HK-2 (cell line): ENCODE results near the gene MAST1.
A peak's percentile ranks its signal among the peaks of the same experiment; 100 is the strongest.
"Not testable (repeated sequence)": the region's sequence is repeated elsewhere in the genome, so short reads cannot be mapped to it uniquely, and the experiment has no call there.

Experiments used
- DNase-seq: peaks from one replicate; pipeline ENCODE4 v3.0.0-alpha.2; 2018; ENCODE audit not compliant: unreplicated experiment

The MAST1 gene

DNA sequence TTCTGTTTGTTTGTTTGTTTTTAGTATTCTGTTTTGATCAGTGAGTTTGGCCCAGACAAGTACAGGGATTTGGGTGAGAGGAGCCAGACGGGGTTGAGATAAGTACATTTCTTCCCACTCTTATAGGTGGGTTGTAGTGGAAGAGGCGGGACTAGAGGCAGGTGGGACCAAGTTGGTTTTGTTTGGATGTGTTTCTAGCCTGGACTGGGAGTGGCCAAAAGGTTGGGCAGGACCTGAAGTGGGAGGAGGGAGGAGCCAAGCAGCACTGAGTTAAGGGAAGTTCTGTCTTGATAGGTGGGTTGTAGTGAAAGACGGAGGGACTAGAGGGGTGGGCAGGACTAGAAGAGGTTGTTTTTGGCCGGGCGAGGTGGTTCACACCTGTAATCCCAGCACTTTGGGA lies 33.9 kb downstream of the MAST1 start:
- DNase-seq: no peak

- no peak for DNase-seq
These were observed 34.9 kb downstream of the MAST1 start for GRCh38 chr19:12872941-12873890.

DNA sequence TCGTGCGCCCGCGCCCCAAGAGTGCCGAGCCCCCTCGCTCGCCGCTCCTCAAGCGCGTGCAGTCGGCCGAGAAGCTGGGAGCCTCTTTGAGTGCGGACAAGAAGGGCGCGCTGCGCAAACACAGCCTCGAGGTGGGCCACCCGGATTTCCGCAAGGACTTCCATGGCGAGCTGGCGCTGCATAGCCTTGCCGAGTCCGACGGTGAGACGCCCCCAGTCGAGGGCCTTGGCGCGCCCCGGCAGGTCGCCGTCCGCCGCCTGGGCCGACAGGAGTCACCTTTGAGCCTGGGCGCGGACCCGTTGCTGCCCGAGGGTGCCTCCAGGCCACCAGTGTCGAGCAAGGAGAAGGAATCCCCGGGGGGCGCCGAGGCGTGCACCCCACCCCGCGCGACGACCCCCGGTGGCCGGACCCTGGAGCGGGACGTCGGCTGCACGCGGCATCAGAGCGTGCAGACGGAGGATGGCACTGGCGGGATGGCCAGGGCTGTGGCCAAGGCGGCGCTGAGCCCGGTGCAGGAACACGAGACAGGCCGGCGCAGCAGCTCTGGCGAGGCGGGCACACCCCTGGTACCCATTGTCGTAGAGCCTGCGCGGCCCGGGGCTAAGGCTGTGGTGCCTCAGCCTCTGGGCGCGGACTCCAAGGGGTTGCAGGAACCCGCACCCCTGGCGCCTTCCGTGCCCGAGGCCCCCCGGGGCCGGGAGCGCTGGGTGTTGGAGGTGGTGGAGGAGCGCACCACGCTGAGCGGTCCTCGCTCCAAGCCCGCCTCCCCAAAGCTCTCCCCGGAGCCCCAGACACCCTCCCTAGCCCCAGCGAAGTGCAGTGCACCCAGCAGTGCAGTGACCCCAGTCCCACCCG lies 35.8 kb downstream of the MAST1 start:
- DNase-seq: no peak

DNA sequence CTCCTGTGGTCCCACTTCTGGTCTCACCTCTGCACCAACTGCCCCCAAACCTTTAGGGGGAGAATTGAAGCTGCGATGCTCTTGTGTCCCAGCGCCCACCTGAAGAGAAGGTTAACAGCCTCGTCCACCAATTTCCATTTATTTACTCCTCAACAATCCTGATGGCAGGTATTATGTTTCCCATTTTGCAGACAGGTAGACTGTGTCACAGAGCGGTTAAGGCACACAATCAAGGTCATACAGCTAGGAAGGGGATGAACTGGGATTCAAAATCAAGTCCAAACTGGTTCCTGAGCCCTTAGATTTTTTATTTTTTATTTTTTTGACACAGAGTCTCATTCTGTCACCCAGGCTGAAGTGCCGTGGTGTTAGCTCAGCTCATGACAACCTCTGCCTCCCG lies 36.8 kb downstream of the MAST1 start:
- DNase-seq: no peak

DNA sequence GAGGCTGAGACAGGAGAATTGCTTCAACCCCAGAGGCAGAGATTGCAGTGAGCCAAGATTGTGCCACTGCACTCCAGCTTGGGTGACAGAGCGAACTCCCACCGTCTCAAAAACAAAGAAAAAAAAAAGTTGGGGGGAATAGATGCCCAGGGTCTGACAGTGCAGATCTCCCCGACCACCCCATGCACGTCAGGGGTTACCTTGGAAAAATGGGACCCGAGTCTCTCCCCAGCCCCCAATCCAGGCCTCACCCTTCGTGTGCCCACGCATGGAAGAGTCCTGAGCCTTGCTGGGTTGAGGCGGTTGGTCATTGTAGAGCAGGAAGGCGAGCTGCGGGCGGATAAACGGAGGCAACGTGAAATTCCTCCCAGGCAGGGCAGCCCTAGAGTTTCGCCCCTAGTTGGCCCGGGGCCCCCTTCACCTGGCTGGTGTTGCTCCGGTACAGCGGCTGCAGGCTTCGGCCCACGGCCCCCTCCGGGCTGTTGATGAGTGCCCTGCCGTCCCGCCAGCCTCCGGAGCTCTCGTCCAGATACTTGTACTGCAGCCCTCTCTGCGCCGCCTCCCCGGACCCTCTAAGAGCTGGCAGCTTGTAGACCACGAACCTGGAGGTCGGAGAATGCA lies 42.3 kb downstream of the MAST1 start:
- DNase-seq: peak; percentile 41

- peak; percentile 92 for DNase-seq
These were observed 43.0 kb downstream of the MAST1 start, which contains the start of gene DNASE2 for GRCh38 chr19:12881172-12881808. TSS of gene DNASE2 (minus strand) at chr19:12881449. CDS start at chr19:12881375, 74 bp downstream.

DNA sequence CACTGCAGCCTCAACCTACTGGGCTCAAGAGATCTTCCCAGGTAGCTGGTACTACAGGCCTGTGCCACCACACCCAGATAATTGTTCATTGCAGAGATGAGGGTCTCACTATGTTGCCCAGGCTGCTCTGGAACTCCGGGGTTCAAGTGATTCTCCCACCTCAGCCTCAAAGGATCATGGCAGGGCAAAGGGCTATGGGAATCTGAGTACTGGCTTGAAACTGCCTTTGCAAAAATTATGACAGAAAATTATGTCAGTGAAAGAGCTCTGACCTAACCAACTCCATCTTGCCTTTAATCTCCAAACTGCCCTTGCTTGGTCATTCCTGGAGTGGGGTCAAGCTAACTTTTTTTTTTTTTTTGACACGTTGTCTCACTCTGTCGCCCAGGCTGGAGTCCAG lies 44.3 kb downstream of the MAST1 start:
- DNase-seq: no peak

DNA sequence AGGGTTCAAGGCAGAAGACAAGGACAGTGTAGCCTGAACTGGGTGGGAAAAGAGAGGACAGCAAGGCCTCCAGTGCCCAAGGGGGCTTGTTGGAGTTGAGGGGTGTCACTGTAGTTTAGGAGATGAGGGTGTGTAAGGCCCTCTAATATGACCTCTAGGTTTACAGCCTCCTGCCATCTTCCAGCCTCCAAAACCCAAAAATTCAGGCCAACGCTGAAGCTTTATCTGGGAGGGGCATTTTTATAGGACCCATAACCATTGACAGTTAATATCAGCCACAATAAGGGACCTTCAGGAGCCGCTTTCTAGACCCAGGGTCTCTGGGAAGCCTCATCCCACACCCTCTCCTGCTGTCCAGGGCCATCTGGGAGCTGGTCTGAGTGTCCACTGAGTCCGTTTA lies 45.9 kb downstream of the MAST1 start:
- DNase-seq: no peak

DNA sequence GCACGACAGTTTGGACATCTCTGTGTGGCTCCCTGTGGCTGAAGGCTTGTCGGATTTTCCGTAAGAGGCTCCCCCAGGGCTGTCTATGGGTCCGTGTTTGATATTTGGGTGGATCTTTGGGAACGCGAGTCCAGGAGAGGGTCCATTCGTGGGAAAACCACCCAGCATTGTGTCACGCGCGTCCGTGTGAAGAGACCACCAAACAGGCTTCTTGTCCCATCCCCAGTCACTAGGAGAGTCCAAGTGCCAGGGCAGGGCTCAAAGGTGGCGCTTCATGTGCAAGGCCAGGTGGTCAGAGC lies 46.3 kb downstream of the MAST1 start:
- DNase-seq: no peak

- no peak for DNase-seq
These were observed 46.8 kb downstream of the MAST1 start for GRCh38 chr19:12884926-12885748.

- DNase-seq: no peak
These were observed 47.7 kb downstream of the MAST1 start for GRCh38 chr19:12885749-12886650.

GRCh38 chr19:12886651-12886968 lies 48.3 kb downstream of the MAST1 start:
- no peak for DNase-seq

GRCh38 chr19:12886969-12887747 lies 48.8 kb downstream of the MAST1 start, which contains the start of gene KLF1:
TSS of gene KLF1 (minus strand) at chr19:12887201. CDS start at chr19:12887140, 61 bp downstream.
- no peak for DNase-seq

GRCh38 chr19:12888006-12888603 lies 49.8 kb downstream of the MAST1 start:
- DNase-seq: no peak

- DNase-seq: not testable (repeated sequence)
These were observed 52.0 kb downstream of the MAST1 start for GRCh38 chr19:12890299-12890786.

DNA sequence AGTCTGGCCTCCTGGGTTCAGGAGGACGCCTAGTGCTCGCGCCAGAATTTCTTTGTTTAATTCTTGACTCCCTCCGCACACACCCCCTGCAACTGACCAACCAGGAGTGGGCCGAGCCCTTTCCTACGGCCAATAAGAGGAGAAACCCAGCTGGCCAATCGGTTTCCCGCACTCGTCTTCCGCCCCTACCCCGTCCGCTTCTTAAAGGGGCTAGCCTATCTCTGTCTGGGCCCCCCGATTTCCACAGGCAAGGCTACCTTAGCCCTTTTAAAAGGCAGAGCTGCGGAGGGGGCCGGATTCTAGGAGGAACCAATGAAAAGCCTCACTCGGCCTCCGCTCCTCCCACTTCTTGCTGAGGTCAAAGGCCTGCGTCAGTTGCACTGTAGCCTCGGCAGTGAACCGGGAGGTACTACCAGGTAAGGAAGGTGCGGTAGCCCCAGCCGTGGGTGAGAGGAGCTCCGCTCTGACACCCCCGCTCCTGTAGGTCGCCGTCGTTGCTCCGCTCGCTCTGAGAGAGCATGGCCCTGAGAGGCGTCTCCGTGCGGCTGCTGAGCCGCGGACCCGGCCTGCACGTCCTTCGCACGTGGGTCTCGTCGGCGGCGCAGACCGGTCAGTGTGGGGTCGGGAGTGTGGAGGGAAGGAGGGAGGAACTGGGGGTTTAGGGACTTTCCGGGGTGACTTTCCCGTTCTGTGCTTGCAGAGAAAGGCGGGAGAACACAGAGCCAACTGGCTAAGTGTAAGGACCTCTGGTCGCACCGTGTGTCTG lies 52.7 kb downstream of the MAST1 start, which contains the start of gene GCDH:
Gene GCDH (plus strand): TSS at position 374 of the 766 bp plus-strand sequence. CDS start 145 bp downstream, at position 519.
- DNase-seq: peak; percentile 97

DNA sequence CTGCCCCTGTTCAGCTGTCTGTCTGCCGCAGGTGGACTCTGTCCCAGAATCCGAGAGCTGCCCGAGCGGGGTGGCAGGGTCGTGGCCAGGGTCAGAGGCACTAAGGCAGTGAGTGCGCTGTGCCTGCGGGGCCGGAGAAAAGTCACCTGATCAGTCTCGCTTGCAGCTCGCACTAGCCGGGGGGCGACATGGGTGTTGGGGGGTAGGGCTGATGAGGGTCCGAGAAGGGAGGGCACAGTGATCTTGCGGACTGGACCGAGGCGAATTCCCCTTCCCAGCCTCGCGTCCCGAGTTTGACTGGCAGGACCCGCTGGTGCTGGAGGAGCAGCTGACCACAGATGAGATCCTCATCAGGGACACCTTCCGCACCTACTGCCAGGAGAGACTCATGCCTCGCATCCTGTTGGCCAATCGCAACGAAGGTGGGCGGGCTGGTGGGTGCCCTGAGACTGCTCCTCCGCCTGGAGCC lies 53.3 kb downstream of the MAST1 start:
- DNase-seq: peak; percentile 26
